Measurements from ENCODE around the gene IL4. TPM values are rescaled to one million over a fixed set of nuclear protein-coding genes. Genes with fewer than 3 reads are reported as not detected.
A peak's percentile ranks its signal among the peaks of the same experiment; 100 is the strongest.

Gene IL4
- total and polyA plus RNA-seq, 2 experiments from 2014 or later: not detected

DNA sequence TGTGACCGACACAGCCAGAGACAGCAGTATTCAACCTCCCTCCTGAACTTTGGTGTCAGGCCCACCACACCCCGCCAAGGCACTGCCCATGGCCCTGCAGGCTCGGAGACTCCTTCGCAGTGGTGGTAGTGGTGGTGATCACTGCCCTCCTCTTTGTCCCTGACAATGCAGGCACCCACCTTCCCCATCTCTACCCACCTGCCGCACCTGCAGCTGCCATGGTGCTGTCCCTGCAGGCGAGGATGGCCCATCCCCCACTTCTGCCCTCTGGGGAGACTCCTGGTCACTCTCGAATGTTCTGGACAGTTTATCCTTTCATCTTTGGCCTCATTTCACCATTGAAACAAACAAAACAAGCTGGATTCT lies 4.4 kb upstream of the IL4 start:
- Histone ChIP-seq H3K9me2 (ENCODE audit: insufficient read depth) (peaks cover 2% of the 10 kb centered on the region; the same call in 1 of the 2 replicates), H3K4me1 (ENCODE audit: insufficient read depth) (no peaks in the 10 kb centered on the region), H3K27ac (ENCODE audit: low read depth) (no peak overlapping the region), H3F3A (replicated peaks; ENCODE audit: low read depth) (no peaks in the 10 kb centered on the region), H3K4me2 (no peak overlapping the region), H3K4me3 (no peak overlapping the region), H4K20me1 (replicated peaks; ENCODE audit: insufficient read depth) (no peaks in the 10 kb centered on the region), H3K79me2 (replicated peaks; ENCODE audit: insufficient read depth) (no peaks in the 10 kb centered on the region), H2AFZ (no peak overlapping the region), H3K27me3 (ENCODE audit: insufficient read depth) (no peaks in the 10 kb centered on the region), H3K36me3 (ENCODE audit: insufficient read depth) (no peaks in the 10 kb centered on the region)
- ATAC-seq (no peak), DNase-seq (ENCODE audit: low spot score) (no peak)
- Mint-ChIP-seq H3K4me1 (peaks cover 7% of the 10 kb centered on the region; the same call in 2 of the 3 replicates), H3K4me3 (no peak overlapping the region), H3K9me3 (no peaks in the 10 kb centered on the region; the same call in 2 of the 3 replicates), H3K27me3 (ENCODE audit: insufficient read depth, low read depth, poor library complexity) (peaks cover 17% of the 10 kb centered on the region), H3K36me3 (ENCODE audit: low read depth) (no peaks in the 10 kb centered on the region; the same call in 2 of the 3 replicates), H3K27ac (peak overlapping the region; percentile 17; the same call in 1 of the 2 replicates)
- TF ChIP-seq EZH2phosphoT487 (IDR thresholded peaks at IDR 0.05; ENCODE audit: unreplicated experiment) (no peak), ZNF114 (CRISPR knock-in tag; IDR thresholded peaks at IDR 0.05) (no peak), ZNF331 (CRISPR knock-in tag; IDR thresholded peaks at IDR 0.05; ENCODE audit: low read depth) (no peak)

GRCh38 chr5:132669966-132670882 lies 3.6 kb upstream of the IL4 start:
- ATAC-seq (no peak; the same call in 1 of the 3 replicates), DNase-seq (ENCODE audit: low spot score) (no peak)
- H3K9me2 ChIP-seq (ENCODE audit: insufficient read depth): peaks cover 2% of the 10 kb centered on the region; the same call in 1 of the 2 replicates
- no peaks in the 10 kb centered on the region; the same call in 2 of the 3 replicates for H3K36me3 Mint-ChIP-seq (ENCODE audit: low read depth)
- peaks cover 7% of the 10 kb centered on the region; the same call in 1 of the 3 replicates for H3K4me1 Mint-ChIP-seq
- no peak overlapping the region for H3K4me3 ChIP-seq
- H3K9me3 Mint-ChIP-seq: no peaks in the 10 kb centered on the region; the same call in 2 of the 3 replicates
- H2AFZ ChIP-seq: peak overlapping the region; percentile 18; the same call in 1 of the 2 replicates
- no peaks in the 10 kb centered on the region for H3F3A ChIP-seq (replicated peaks; ENCODE audit: low read depth)
- no peaks in the 10 kb centered on the region for H3K4me1 ChIP-seq (ENCODE audit: insufficient read depth)
- no peak overlapping the region for H3K4me3 Mint-ChIP-seq
- no peak overlapping the region for H3K27ac Mint-ChIP-seq
- no peak overlapping the region for H3K27ac ChIP-seq (ENCODE audit: low read depth)
- H3K27me3 ChIP-seq (ENCODE audit: insufficient read depth): no peaks in the 10 kb centered on the region
- no peaks in the 10 kb centered on the region for H4K20me1 ChIP-seq (replicated peaks; ENCODE audit: insufficient read depth)
- H3K4me2 ChIP-seq: no peak overlapping the region
- H3K27me3 Mint-ChIP-seq (ENCODE audit: insufficient read depth, low read depth, poor library complexity): peaks cover 14% of the 10 kb centered on the region
- no peaks in the 10 kb centered on the region for H3K36me3 ChIP-seq (ENCODE audit: insufficient read depth)
- H3K79me2 ChIP-seq (replicated peaks; ENCODE audit: insufficient read depth): no peaks in the 10 kb centered on the region
- no peak for TF ChIP-seq ZNF331 (CRISPR knock-in tag; IDR thresholded peaks at IDR 0.05; ENCODE audit: low read depth)
- TF ChIP-seq EZH2phosphoT487 (IDR thresholded peaks at IDR 0.05; ENCODE audit: unreplicated experiment): no peak
- TF ChIP-seq ZNF114 (CRISPR knock-in tag; IDR thresholded peaks at IDR 0.05): no peak
- TF ChIP-seq EZH2 (IDR thresholded peaks at IDR 0.05; ENCODE audit: low read depth, unreplicated experiment): no peak
- TF ChIP-seq, protein P1, sequence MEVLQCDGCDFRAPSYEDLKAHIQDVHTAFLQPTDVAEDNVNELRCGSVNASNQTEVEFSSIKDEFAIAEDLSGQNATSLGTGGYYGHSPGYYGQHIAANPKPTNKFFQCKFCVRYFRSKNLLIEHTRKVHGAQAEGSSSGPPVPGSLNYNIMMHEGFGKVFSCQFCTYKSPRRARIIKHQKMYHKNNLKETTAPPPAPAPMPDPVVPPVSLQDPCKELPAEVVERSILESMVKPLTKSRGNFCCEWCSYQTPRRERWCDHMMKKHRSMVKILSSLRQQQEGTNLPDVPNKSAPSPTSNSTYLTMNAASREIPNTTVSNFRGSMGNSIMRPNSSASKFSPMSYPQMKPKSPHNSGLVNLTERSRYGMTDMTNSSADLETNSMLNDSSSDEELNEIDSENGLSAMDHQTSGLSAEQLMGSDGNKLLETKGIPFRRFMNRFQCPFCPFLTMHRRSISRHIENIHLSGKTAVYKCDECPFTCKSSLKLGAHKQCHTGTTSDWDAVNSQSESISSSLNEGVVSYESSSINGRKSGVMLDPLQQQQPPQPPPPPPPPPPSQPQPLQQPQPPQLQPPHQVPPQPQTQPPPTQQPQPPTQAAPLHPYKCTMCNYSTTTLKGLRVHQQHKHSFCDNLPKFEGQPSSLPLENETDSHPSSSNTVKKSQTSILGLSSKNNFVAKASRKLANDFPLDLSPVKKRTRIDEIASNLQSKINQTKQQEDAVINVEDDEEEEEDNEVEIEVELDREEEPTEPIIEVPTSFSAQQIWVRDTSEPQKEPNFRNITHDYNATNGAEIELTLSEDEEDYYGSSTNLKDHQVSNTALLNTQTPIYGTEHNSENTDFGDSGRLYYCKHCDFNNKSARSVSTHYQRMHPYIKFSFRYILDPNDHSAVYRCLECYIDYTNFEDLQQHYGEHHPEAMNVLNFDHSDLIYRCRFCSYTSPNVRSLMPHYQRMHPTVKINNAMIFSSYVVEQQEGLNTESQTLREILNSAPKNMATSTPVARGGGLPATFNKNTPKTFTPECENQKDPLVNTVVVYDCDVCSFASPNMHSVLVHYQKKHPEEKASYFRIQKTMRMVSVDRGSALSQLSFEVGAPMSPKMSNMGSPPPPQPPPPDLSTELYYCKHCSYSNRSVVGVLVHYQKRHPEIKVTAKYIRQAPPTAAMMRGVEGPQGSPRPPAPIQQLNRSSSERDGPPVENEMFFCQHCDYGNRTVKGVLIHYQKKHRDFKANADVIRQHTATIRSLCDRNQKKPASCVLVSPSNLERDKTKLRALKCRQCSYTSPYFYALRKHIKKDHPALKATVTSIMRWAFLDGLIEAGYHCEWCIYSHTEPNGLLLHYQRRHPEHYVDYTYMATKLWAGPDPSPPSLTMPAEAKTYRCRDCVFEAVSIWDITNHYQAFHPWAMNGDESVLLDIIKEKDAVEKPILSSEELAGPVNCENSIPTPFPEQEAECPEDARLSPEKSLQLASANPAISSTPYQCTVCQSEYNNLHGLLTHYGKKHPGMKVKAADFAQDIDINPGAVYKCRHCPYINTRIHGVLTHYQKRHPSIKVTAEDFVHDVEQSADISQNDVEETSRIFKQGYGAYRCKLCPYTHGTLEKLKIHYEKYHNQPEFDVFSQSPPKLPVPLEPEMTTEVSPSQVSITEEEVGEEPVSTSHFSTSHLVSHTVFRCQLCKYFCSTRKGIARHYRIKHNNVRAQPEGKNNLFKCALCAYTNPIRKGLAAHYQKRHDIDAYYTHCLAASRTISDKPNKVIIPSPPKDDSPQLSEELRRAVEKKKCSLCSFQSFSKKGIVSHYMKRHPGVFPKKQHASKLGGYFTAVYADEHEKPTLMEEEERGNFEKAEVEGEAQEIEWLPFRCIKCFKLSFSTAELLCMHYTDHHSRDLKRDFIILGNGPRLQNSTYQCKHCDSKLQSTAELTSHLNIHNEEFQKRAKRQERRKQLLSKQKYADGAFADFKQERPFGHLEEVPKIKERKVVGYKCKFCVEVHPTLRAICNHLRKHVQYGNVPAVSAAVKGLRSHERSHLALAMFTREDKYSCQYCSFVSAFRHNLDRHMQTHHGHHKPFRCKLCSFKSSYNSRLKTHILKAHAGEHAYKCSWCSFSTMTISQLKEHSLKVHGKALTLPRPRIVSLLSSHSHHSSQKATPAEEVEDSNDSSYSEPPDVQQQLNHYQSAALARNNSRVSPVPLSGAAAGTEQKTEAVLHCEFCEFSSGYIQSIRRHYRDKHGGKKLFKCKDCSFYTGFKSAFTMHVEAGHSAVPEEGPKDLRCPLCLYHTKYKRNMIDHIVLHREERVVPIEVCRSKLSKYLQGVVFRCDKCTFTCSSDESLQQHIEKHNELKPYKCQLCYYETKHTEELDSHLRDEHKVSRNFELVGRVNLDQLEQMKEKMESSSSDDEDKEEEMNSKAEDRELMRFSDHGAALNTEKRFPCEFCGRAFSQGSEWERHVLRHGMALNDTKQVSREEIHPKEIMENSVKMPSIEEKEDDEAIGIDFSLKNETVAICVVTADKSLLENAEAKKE (CRISPR knock-in tag; IDR thresholded peaks at IDR 0.05): no peak
- no peak for TF ChIP-seq ETS1 (IDR thresholded peaks at IDR 0.05)
- TF ChIP-seq POLR2AphosphoS5 (IDR thresholded peaks at IDR 0.05; ENCODE audit: low read depth): no peak
- TF ChIP-seq, protein P2, sequence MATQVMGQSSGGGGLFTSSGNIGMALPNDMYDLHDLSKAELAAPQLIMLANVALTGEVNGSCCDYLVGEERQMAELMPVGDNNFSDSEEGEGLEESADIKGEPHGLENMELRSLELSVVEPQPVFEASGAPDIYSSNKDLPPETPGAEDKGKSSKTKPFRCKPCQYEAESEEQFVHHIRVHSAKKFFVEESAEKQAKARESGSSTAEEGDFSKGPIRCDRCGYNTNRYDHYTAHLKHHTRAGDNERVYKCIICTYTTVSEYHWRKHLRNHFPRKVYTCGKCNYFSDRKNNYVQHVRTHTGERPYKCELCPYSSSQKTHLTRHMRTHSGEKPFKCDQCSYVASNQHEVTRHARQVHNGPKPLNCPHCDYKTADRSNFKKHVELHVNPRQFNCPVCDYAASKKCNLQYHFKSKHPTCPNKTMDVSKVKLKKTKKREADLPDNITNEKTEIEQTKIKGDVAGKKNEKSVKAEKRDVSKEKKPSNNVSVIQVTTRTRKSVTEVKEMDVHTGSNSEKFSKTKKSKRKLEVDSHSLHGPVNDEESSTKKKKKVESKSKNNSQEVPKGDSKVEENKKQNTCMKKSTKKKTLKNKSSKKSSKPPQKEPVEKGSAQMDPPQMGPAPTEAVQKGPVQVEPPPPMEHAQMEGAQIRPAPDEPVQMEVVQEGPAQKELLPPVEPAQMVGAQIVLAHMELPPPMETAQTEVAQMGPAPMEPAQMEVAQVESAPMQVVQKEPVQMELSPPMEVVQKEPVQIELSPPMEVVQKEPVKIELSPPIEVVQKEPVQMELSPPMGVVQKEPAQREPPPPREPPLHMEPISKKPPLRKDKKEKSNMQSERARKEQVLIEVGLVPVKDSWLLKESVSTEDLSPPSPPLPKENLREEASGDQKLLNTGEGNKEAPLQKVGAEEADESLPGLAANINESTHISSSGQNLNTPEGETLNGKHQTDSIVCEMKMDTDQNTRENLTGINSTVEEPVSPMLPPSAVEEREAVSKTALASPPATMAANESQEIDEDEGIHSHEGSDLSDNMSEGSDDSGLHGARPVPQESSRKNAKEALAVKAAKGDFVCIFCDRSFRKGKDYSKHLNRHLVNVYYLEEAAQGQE (IDR thresholded peaks at IDR 0.05; ENCODE audit: unreplicated experiment): no peak
